Measurements from ENCODE around the gene GNGT2.

The GNGT2 gene

DNA sequence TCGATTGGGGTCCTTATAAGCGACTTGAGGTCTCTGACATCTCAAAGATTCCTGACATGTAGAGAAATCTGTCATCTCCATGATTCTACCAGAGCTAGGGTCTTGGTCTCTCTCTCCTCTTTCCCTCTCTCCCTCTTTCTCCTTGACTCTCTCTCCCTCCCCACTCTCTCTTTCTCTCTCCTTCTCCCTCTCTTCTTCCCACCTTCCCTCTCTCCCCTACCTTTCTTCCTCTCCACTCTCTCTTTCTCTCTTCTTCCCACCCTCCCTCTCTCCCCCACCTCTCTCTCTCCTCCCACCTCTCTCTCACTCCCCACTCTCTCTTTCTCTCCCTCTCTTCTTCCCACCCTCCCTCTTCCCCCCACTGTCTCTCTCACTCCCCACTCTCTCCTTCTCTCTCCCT is 45.2 kb downstream of the GNGT2 start:
- no peaks in the 10 kb centered on the region for H3K36me3 ChIP-seq (ENCODE audit: insufficient read depth, insufficient read length, low read length)
- H3K9ac ChIP-seq (ENCODE audit: insufficient read length, low read depth) = no peak overlapping the region
- H3K27me3 ChIP-seq (ENCODE audit: insufficient read depth, insufficient read length) = peaks cover 11% of the 10 kb centered on the region
- no peak overlapping the region for H3K4me3 ChIP-seq (ENCODE audit: insufficient read length, low read depth)
- H3K4me1 ChIP-seq (ENCODE audit: insufficient read depth, insufficient read length) = no peaks in the 10 kb centered on the region
- H3K9me3 ChIP-seq (ENCODE audit: insufficient read depth, low read length) = peaks cover under 1% of the 10 kb centered on the region; the same call in 1 of the 2 replicates
- TF ChIP-seq ZNF274 (IDR thresholded peaks at IDR 0.05; ENCODE audit: low read depth, low read length) = no peak
- no peak for TF ChIP-seq YY1 (IDR thresholded peaks at IDR 0.05; ENCODE audit: insufficient read depth, insufficient read length)
- no peak for TF ChIP-seq SUZ12 (IDR thresholded peaks at IDR 0.05; ENCODE audit: extremely low read depth, insufficient read depth, insufficient read length)
- DNase-seq (ENCODE audit: low read depth, low spot score) = no peak

- peaks cover under 1% of the 10 kb centered on the region for H3K27me3 ChIP-seq (ENCODE audit: insufficient read depth, insufficient read length)
- no peaks in the 10 kb centered on the region for H3K36me3 ChIP-seq (ENCODE audit: insufficient read depth, insufficient read length, low read length)
- H3K9me3 ChIP-seq (ENCODE audit: insufficient read depth, low read length) = no peaks in the 10 kb centered on the region
- no peaks in the 10 kb centered on the region for H3K4me1 ChIP-seq (ENCODE audit: insufficient read depth, insufficient read length)
- H3K4me3 ChIP-seq (ENCODE audit: insufficient read length, low read depth) = no peak overlapping the region
- no peak overlapping the region for H3K9ac ChIP-seq (ENCODE audit: insufficient read length, low read depth)
- DNase-seq (ENCODE audit: low read depth, low spot score) = no peak
- TF ChIP-seq SUZ12 (IDR thresholded peaks at IDR 0.05; ENCODE audit: extremely low read depth, insufficient read depth, insufficient read length) (no peak), ZNF274 (IDR thresholded peaks at IDR 0.05; ENCODE audit: low read depth, low read length) (no peak), YY1 (IDR thresholded peaks at IDR 0.05; ENCODE audit: insufficient read depth, insufficient read length) (no peak)
Measured at GRCh38 chr17:49162866-49163265, 47.5 kb downstream of the GNGT2 start.

GRCh38 chr17:49157784-49158183 is 52.6 kb downstream of the GNGT2 start:
- TF ChIP-seq YY1 (IDR thresholded peaks at IDR 0.05; ENCODE audit: insufficient read depth, insufficient read length) = no peak
- no peak for TF ChIP-seq SUZ12 (IDR thresholded peaks at IDR 0.05; ENCODE audit: extremely low read depth, insufficient read depth, insufficient read length)
- no peak for TF ChIP-seq ZNF274 (IDR thresholded peaks at IDR 0.05; ENCODE audit: low read depth, low read length)
- peaks cover 3% of the 10 kb centered on the region for H3K4me1 ChIP-seq (ENCODE audit: insufficient read depth, insufficient read length)
- no peak overlapping the region for H3K9ac ChIP-seq (ENCODE audit: insufficient read length, low read depth)
- H3K9me3 ChIP-seq (ENCODE audit: insufficient read depth, low read length) = no peaks in the 10 kb centered on the region
- no peaks in the 10 kb centered on the region for H3K36me3 ChIP-seq (ENCODE audit: insufficient read depth, insufficient read length, low read length)
- no peaks in the 10 kb centered on the region for H3K27me3 ChIP-seq (ENCODE audit: insufficient read depth, insufficient read length)
- no peak for DNase-seq (ENCODE audit: low read depth, low spot score)
- no peak overlapping the region for H3K4me3 ChIP-seq (ENCODE audit: insufficient read length, low read depth)

- H3K4me3 ChIP-seq (ENCODE audit: insufficient read length, low read depth) = no peak overlapping the region
- no peaks in the 10 kb centered on the region for H3K9me3 ChIP-seq (ENCODE audit: insufficient read depth, low read length)
- H3K36me3 ChIP-seq (ENCODE audit: insufficient read depth, insufficient read length, low read length) = no peaks in the 10 kb centered on the region
- peaks cover 3% of the 10 kb centered on the region for H3K4me1 ChIP-seq (ENCODE audit: insufficient read depth, insufficient read length)
- no peak for TF ChIP-seq ZNF274 (IDR thresholded peaks at IDR 0.05; ENCODE audit: low read depth, low read length)
- TF ChIP-seq SUZ12 (IDR thresholded peaks at IDR 0.05; ENCODE audit: extremely low read depth, insufficient read depth, insufficient read length) = no peak
- no peak for TF ChIP-seq YY1 (IDR thresholded peaks at IDR 0.05; ENCODE audit: insufficient read depth, insufficient read length)
- no peak overlapping the region for H3K9ac ChIP-seq (ENCODE audit: insufficient read length, low read depth)
- no peaks in the 10 kb centered on the region for H3K27me3 ChIP-seq (ENCODE audit: insufficient read depth, insufficient read length)
- DNase-seq (ENCODE audit: low read depth, low spot score) = no peak
Measured at GRCh38 chr17:49156256-49156655, 54.1 kb downstream of the GNGT2 start.

Data from NT2/D1 (cell line).